DOHH2 (cell line): Measurements from ENCODE around the gene TNFSF9.

ENCODE experiments used
- H3F3A ChIP-seq: fragments of 200-600 bp; sonication (generic), shearing (Covaris generic); 2 replicates; pipeline ENCODE4 v1.6.0; 2016; ENCODE audit warnings: antibody characterized with exemption, mild to moderate bottlenecking; ENCODE audit not compliant: control insufficient read depth, insufficient read depth
- H3K27ac ChIP-seq: fragments of 200-600 bp; sonication (generic); 2 replicates; pipeline ENCODE4 v1.5.1; 2014; ENCODE audit warnings: low read depth, mild to moderate bottlenecking, low read length, moderate library complexity
- H3K27me3 ChIP-seq: fragments of 200-600 bp; sonication (generic); 2 replicates; pipeline ENCODE4 v1.6.1; 2014; ENCODE audit warnings: mild to moderate bottlenecking, low read length, mixed read lengths; ENCODE audit not compliant: control insufficient read depth
- H3K36me3 ChIP-seq: fragments of 200-600 bp; sonication (generic); 2 replicates; pipeline ENCODE4 v1.6.1; 2014; ENCODE audit warnings: mild to moderate bottlenecking, low read length, moderate library complexity, mixed read lengths; ENCODE audit not compliant: control insufficient read depth
- H3K4me1 ChIP-seq: fragments of 200-600 bp; sonication (generic); 2 replicates; pipeline ENCODE4 v1.6.1; 2014; ENCODE audit warnings: mild to moderate bottlenecking, low read length, mixed read lengths; ENCODE audit not compliant: control insufficient read depth
- H3K4me2 ChIP-seq: fragments of 200-600 bp; sonication (generic); 2 replicates; pipeline ENCODE4 v1.6.0; 2014; ENCODE audit warnings: mild to moderate bottlenecking, low read length, moderate library complexity
- H3K4me3 ChIP-seq: fragments of 200-600 bp; sonication (generic); 2 replicates; pipeline ENCODE4 v1.5.1; 2014; ENCODE audit warnings: mild to moderate bottlenecking, low read length, mixed read lengths
- H3K79me2 ChIP-seq: fragments of 200-600 bp; sonication (generic); 2 replicates; pipeline ENCODE4 v1.6.1; 2014; ENCODE audit warnings: mild to moderate bottlenecking, low read length, mixed read lengths; ENCODE audit not compliant: control insufficient read depth
- H3K9me2 ChIP-seq: fragments of 200-600 bp; sonication (generic); replicated peaks from 2 replicates; pipeline ENCODE4 v1.6.1; 2014; ENCODE audit warnings: mild to moderate bottlenecking, low read length, mixed read lengths; ENCODE audit not compliant: control insufficient read depth
- H3K9me3 ChIP-seq: fragments of 200-600 bp; sonication (generic); 2 replicates; pipeline ENCODE4 v1.6.1; 2014; ENCODE audit warnings: antibody characterized with exemption, low read length, mixed read lengths; ENCODE audit not compliant: control insufficient read depth, insufficient read depth
- H4K20me1 ChIP-seq: fragments of 200-600 bp; sonication (generic); 2 replicates; pipeline ENCODE4 v1.6.0; 2014; ENCODE audit warnings: low read depth, mild to moderate bottlenecking, antibody characterized with exemption, low read length, moderate library complexity; ENCODE audit not compliant: control insufficient read depth, insufficient read depth
- CTCF ChIP-seq: fragments of 200-600 bp; sonication (generic); IDR thresholded peaks from one replicate; pipeline ENCODE4 v1.5.1; 2014; ENCODE audit warnings: antibody characterized with exemption, mild to moderate bottlenecking, low read depth, low read length; ENCODE audit not compliant: poor library complexity, severe bottlenecking
- EZH2phosphoT487 ChIP-seq: fragments of 200-600 bp; sonication (generic); IDR thresholded peaks from 2 replicates; pipeline ENCODE4 v1.6.1; 2017; ENCODE audit warnings: borderline replicate concordance, mild to moderate bottlenecking, antibody characterized with exemption, low read length, moderate library complexity, mixed read lengths

Gene TNFSF9

GRCh38 chr19:6535558-6536137, 4.8 kb downstream of the TNFSF9 start:
- H3K79me2 ChIP-seq = peaks cover 51% of the 10 kb centered on the region
- TF ChIP-seq EZH2phosphoT487 (no peak), CTCF (no peak)
- peak overlapping the region; percentile 84 for H3K27ac ChIP-seq
- peaks cover 51% of the 10 kb centered on the region for H3K4me1 ChIP-seq
- H3F3A ChIP-seq = peaks cover 19% of the 10 kb centered on the region
- peak overlapping the region; percentile 83 for H3K4me2 ChIP-seq
- H3K27me3 ChIP-seq = no peaks in the 10 kb centered on the region
- no peaks in the 10 kb centered on the region for H3K9me3 ChIP-seq
- no peaks in the 10 kb centered on the region for H3K9me2 ChIP-seq
- peak overlapping the region; percentile 8; the same call in 1 of the 2 replicates for H3K4me3 ChIP-seq
- peaks cover 61% of the 10 kb centered on the region for H3K36me3 ChIP-seq
- peaks cover 9% of the 10 kb centered on the region; the same call in 1 of the 2 replicates for H4K20me1 ChIP-seq

GRCh38 chr19:6539514-6539913, 8.7 kb downstream of the TNFSF9 start:
- peaks cover 45% of the 10 kb centered on the region for H3K4me1 ChIP-seq
- no peak overlapping the region for H3K4me2 ChIP-seq
- TF ChIP-seq EZH2phosphoT487 (no peak), CTCF (no peak)

GRCh38 chr19:6540918-6541689, 10.3 kb downstream of the TNFSF9 start:
- H3K79me2 ChIP-seq = peaks cover 16% of the 10 kb centered on the region
- H3F3A ChIP-seq = peaks cover 7% of the 10 kb centered on the region
- no peaks in the 10 kb centered on the region for H3K9me2 ChIP-seq
- no peaks in the 10 kb centered on the region for H3K27me3 ChIP-seq
- H3K27ac ChIP-seq = no peak overlapping the region
- H3K36me3 ChIP-seq = peaks cover 24% of the 10 kb centered on the region
- H3K4me1 ChIP-seq = peaks cover 45% of the 10 kb centered on the region
- peaks cover under 1% of the 10 kb centered on the region; the same call in 1 of the 2 replicates for H3K9me3 ChIP-seq
- no peaks in the 10 kb centered on the region for H4K20me1 ChIP-seq
- H3K4me2 ChIP-seq = no peak overlapping the region
- H3K4me3 ChIP-seq = no peak overlapping the region
- no peak for TF ChIP-seq EZH2phosphoT487
- TF ChIP-seq CTCF = no peak

More at GRCh38 chr19:6539514-6539913, 8.7 kb downstream of the TNFSF9 start:
- Histone ChIP-seq H3F3A (peaks cover 19% of the 10 kb centered on the region), H3K27ac (no peak overlapping the region), H3K9me2 (no peaks in the 10 kb centered on the region), H3K27me3 (no peaks in the 10 kb centered on the region), H3K36me3 (peaks cover 38% of the 10 kb centered on the region), H3K9me3 (no peaks in the 10 kb centered on the region), H3K79me2 (peaks cover 20% of the 10 kb centered on the region), H4K20me1 (no peaks in the 10 kb centered on the region), H3K4me3 (no peak overlapping the region)
